Ishikawa (cell line): ENCODE data around the gene EPB41L4B.

Source experiments
- EGR1 ChIP-seq: IDR thresholded peaks from 2 replicates; pipeline ENCODE4 v1.6.1; 2012
- EP300 ChIP-seq: IDR thresholded peaks from 2 replicates; pipeline ENCODE4 v1.6.1; 2012; ENCODE audit warnings: borderline replicate concordance
- MAX ChIP-seq: IDR thresholded peaks from 2 replicates; pipeline ENCODE4 v1.6.1; 2012
- RAD21 ChIP-seq: IDR thresholded peaks from 2 replicates; pipeline ENCODE4 v1.6.1; 2012; ENCODE audit warnings: low read depth
- ZBTB7A ChIP-seq: IDR thresholded peaks from 2 replicates; pipeline ENCODE4 v1.6.1; 2012; ENCODE audit warnings: low read depth

- TF ChIP-seq MAX (no peak), EP300 (no peak), ZBTB7A (no peak), EGR1 (no peak), RAD21 (no peak)
Observed at GRCh38 chr9:109172935-109173334, 147.9 kb downstream of the EPB41L4B start.
